H1 (cell line): ENCODE results near the gene TBC1D22A. TPM values are rescaled to one million over a fixed set of nuclear protein-coding genes. Genes with fewer than 3 reads are reported as not detected.

ENCODE experiments used
- CEBPB ChIP-seq: IDR thresholded peaks from 2 replicates; pipeline ENCODE4 v1.6.1; 2012; ENCODE audit warnings: low read depth, low read length
- POLR2AphosphoS5 ChIP-seq: IDR thresholded peaks from 2 replicates; pipeline ENCODE4 v1.6.1; 2011; ENCODE audit warnings: low read depth, low read length
- TBP ChIP-seq: IDR thresholded peaks from 2 replicates; pipeline ENCODE4 v1.6.1; 2011; ENCODE audit warnings: low read depth, low read length, improper control_type of control experiment
- polyA plus RNA-seq, 7 experiments: library from polyadenylated mRNA; depleted of rRNA in 3 of 7; stranded (reverse) in 5 of 7; unstranded in 2 of 7; fragments of >200 nt in 5 of 7; fragments of 200-250 nt in 2 of 7; gene quantifications; 1 replicate in 5 of 7; 2 replicates in 1 of 7; 4 replicates in 1 of 7; pipeline versions ENCODE4 v1.2.1 to v1.2.3, GENCODE V29; 2011 to 2013; ENCODE audit warnings: missing spikeins in 2 of 7, mixed read lengths in 2 of 7
- total RNA-seq: library from RNA; stranded (reverse); fragmentation: NEBNext Ultra II Directional; extraction: Animal tissue kit (Norgen Biotek cat#: 25700); gene quantifications from 2 replicates; pipeline ENCODE4 v1.2.1, GENCODE V29; 2021

Gene TBC1D22A
- total and polyA plus RNA-seq, 2 of the 8 experiments (the other 6 are each of a cell fraction or from before 2014, with no cell fraction given) = 11.9 to 18.4 TPM

DNA sequence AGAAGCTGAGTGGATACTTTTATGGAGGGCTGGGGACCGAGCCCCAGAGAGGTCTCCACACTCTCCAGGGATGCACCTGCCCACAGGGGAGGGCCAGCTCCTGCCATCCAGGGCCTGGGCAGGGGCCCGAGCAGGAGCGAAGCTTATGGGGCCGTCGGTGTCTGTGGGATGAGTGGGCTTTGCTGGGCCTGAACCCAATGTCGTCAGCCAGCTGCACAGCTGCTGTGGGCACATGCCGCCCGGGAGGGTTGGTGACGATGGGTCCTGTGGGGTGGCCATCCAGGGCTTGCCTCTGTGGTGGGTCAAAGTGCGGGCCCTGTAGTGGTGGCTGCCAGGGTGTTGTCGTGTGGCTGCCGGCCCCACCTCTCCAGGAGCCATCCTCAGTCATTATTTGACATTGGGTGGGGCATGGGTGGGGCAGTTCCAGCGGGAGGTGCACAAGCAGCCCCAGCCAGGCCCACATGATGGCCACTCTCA, 447.1 kb downstream of the TBC1D22A start (continued):
- TF ChIP-seq POLR2AphosphoS5 (no peak), CEBPB (no peak), TBP (no peak)
